Kidney glomerular epithelial cell (primary cell): ENCODE results near the gene CFAP73.
"Not testable (repeated sequence)": the region's sequence is repeated elsewhere in the genome, so short reads cannot be mapped to it uniquely, and the experiment has no call there.

ENCODE experiments used
- DNase-seq: peaks from one replicate; lab custom pipeline; 2025; lab: John Stamatoyannopoulos, UW

Gene CFAP73

DNA sequence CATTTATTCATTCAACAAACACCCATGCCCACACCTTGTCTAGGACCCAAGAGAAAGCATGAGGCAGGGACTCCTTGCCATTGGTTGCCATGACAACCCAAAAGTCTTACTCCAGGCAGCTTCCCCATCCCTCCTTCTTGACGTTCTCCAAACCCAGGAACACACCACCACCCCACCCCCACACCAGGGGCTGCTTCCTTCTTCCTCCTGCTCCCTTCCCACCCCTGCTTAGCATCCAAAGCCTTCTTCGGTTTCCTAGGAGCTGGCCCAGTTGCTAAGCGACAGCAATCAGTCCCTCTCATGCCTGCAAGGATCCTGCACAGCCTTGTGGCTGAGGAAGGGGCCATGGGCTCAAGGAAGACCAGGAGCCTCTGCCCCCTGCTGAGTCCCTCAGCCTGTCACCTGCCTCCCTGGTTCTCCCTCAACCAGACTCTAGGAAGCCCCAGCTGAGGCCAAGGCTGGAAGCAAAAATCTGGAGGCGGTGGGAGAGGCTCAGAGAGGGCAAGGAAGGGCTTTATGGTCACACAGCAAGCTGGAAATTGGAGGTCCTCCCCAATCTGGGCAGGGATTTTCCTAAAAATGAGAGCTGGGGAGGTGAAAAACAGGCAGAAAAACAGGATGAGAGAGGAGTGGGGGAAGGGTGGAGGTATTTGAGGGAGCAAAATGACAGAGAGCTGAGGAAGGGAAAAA lies 29.4 kb upstream of the CFAP73 start:
- DNase-seq, result no peak

DNA sequence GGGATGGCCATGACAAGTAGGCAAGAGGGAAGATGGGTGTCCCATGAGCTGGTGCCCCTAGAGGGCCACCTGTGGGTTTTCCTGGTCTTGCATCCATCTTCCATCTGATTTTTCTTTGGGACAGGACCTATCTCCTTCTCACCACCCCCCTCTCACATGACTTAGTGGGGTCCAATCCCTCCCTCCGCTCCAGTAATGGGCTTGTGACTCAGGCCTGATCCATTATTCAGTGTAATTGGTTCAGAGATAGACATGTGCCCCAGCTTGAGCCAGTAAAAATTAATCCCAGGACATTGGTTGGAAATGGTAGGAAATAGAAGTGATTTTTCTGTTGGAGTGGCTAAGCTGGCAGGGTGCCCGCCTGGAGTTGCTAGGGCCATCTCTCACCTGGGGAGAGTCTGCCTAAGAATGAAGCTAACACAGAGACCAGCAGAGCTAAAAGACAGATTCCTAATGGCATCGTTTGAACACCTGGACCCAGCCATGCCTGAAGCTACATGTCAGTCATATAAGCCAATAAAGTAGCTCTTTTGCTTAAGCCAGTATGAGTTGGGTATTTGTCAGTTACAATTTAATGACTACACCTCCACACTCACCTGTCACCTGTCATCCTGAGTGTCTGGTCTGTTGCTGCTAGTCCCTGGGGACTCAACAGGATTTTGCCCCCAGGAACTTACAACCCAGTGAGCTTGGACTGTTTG lies 28.7 kb upstream of the CFAP73 start:
- no peak for DNase-seq

GRCh38 chr12:113127791-113128199 lies 21.7 kb upstream of the CFAP73 start:
- DNase-seq, result no peak

DNA sequence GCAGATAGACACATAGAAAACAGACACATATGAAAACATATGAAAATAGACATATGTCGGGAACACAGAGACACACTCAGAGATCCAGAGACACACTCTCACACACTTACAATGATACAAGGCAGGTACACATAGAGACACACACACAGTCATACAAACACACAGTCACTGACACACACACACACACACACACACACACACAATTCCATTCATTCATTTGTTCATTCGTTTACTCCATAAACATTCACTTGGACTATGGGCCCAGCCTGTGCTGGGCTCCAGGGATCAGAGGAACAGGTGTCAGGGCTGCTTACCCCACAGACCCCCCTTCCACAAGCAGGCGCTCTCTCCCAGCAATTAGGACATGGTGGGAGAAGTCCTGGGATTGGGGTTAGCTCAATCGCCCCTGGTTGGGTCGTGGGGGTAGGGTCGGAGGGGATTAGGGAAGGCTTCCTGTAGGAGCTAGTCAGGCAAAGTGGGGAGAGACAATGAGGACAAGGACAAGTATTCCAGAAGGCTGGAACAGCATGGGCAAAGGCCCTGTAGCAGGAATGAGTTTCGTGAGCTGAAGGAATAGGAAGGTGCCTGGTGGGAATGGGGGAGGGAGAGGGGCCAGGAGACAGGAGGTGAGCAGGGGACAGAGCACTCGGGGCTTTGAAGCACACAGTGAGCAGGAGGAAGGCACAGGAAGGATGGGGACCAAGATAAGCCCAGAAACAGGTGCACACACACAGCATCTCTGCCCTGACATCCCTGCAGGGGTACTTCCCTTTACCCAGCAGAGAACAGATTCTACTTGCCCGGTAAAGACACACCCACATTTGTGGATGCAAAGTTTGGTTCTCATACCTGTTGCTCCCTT lies 20.5 kb upstream of the CFAP73 start:
- no peak for DNase-seq

DNA sequence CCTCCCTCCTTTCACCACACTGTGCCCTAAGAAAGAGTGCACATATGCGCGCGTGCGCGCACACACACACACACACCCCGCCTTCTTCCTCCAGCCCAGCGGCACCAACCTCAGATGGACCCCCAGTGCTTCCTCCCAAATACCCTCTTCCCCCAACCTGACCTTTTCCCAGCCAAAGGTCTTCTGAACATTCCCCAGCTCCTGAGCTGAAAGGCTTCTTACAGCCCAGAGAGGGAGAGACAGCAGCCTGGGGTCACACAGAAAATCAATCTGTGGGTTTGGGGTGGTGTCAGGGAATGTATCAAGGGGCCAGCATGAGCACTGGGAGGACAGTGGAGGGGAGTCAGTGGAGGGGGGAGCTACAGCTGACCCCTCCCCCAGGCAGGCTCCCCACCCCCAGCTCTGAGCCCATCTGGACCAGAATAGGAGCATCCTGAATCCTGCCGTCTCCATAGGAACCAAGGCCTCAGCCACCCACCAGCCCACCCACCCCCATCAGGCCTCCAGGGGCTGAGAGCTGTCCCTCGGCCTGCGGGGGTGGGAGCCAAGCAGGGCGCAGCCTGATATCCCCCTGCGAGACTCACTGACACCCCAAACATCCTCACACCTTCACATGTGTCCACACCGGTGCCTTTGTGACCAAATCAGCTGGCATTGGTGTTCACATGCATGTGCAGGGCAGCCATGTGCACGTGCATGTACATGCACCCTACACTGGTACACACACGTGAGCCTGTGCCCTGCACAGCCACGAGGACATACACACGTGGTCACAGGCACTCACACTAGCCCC lies 19.7 kb upstream of the CFAP73 start:
- no peak for DNase-seq

DNA sequence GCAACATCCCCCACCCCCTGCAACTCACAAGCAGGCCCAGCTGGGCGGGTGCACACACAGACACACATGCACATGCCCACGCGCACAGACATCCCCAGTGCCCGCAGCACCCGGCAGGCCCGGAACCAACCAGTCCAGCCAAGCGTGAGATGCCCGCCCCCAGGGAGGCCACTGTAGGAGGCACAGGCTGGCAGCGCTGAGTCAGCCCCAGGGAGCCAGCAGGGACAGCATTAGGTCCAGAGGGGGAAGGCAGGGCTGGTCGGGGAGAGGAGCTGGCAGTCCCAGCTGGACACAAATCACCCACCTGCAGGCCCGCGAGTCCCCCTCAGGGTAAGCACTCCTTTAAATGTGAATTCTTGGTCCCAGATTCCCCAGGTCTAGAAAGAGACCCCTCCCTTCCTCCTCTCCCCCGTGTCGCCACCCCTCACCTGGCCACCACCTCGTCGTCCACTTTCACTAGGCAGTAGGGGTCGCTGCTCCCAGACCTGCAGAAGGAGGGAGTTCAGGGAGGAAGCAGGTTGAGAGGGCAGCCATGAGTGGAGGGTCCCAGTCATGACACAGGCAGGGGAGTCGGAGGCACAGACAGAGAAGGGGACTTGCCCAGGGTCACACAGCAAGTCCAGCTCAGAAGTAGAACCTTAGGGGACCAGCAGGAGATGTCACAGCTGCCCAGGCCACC lies 18.9 kb upstream of the CFAP73 start:
- peak; percentile 78 for DNase-seq

- no peak for DNase-seq
These were observed 18.0 kb upstream of the CFAP73 start for GRCh38 chr12:113131556-113131955.

GRCh38 chr12:113133036-113133435 lies 16.5 kb upstream of the CFAP73 start:
- no peak for DNase-seq

DNA sequence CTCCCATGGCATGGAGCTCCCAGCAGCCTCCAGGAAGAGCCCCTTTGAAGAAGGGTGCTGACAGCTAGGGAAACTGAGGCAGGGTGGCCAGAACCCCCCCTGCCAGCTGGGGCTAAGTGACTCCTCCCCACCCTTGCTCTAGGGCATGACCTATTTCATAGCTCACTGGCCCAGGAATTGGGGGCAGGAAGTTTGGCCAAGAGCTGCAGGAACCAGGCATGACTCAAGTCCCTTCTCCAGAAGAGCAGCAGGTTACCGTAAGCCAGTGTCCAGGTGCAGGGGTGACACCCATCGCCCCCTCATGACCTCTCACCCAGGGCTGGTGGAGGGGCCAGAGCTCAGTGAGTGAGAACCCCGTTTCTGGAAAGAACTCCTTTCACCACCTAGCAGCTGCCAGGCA lies 15.9 kb upstream of the CFAP73 start:
- no peak for DNase-seq

DNA sequence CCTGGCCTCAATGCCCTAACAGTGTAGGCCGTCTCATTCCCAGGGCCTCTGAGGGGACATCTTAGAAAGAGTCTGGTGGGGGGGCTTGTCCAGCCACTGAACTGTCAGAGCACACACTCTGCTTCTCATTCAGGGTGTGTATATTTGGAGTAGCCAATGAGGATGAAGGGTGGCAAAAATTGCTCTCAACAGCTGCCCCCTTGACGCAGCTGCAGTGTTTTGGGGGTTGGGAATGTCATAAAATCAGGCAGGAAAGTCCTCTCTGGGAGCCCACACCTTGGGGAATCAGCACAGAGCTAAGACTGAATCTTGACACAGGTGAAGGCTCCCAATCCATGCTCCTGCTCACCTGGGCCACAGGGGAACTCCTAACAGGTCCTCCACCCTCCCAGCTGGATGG lies 15.5 kb upstream of the CFAP73 start:
- no peak for DNase-seq

GRCh38 chr12:113134521-113134951 lies 15.0 kb upstream of the CFAP73 start:
- DNase-seq, result no peak

GRCh38 chr12:113135178-113136127 lies 14.1 kb upstream of the CFAP73 start, which contains the start of gene RASAL1:
RASAL1 (minus strand) TSS chr12:113135761; CDS start chr12:113135462, 299 bp downstream.
- DNase-seq, result peak; percentile 67

- peak; percentile 59 for DNase-seq
These were observed 13.2 kb upstream of the CFAP73 start for GRCh38 chr12:113136128-113136989.

- DNase-seq, result no peak
These were observed 12.5 kb upstream of the CFAP73 start for GRCh38 chr12:113136990-113137511.

GRCh38 chr12:113137861-113138783 lies 11.4 kb upstream of the CFAP73 start:
- DNase-seq, result no peak

DNA sequence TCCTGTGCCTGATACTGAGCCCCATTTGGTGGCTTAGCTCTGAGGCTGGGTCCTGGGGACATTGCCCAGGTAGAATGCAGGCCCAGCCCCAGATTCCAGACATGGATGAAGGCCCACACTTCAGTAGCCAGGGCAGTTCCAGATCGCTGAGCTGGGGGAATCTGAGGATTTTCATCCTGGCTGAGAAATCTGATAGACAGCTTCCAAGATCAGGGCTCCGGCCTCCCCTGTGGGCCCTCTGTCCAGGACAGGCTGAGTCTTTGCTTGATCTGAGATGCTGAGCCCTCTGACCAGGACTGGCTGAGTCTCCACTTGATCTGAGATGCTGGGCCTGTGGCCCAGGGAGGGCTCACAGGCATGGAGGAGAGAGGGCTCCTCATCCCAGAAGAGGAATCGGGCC lies 10.7 kb upstream of the CFAP73 start:
- DNase-seq, result peak; percentile 72

- no peak for DNase-seq
These were observed 8.8 kb upstream of the CFAP73 start for GRCh38 chr12:113140706-113141105.

GRCh38 chr12:113141716-113142115 lies 7.8 kb upstream of the CFAP73 start:
- DNase-seq, result not testable (repeated sequence)
